RWPE2 (cell line): ENCODE data around the gene CD36.

ENCODE experiments used
- ATAC-seq: fragments of 200-7000 bp; cut with Tn5 transposase; 3 replicates; pipeline ENCODE4 v1.9.1; 2021; ENCODE audit warnings: low read depth
- DNase-seq: peaks from one replicate; pipeline ENCODE4 v3.0.0-alpha.2; 2020; ENCODE audit warnings: low spot score
- H3K27ac ChIP-seq: fragments of 450-650 bp; 2 replicates; pipeline ENCODE4 v1.5.1; 2017; ENCODE audit warnings: mild to moderate bottlenecking; ENCODE audit not compliant: poor library complexity, severe bottlenecking
- H3K27me3 ChIP-seq: fragments of 250-450 bp; sonication (Bioruptor Pico); 2 replicates; pipeline ENCODE4 v1.5.1; 2021; ENCODE audit warnings: mild to moderate bottlenecking, moderate library complexity; ENCODE audit not compliant: insufficient read depth, poor library complexity, severe bottlenecking
- H3K36me3 ChIP-seq: fragments of 250-450 bp; sonication (Bioruptor Pico); 2 replicates; pipeline ENCODE4 v1.5.1; 2020; ENCODE audit warnings: low read depth, mild to moderate bottlenecking, moderate library complexity
- H3K4me1 ChIP-seq: fragments of 250-450 bp; sonication (Bioruptor Pico); 2 replicates; pipeline ENCODE4 v1.5.1; 2021; ENCODE audit warnings: mild to moderate bottlenecking, moderate library complexity; ENCODE audit not compliant: insufficient read depth, poor library complexity, severe bottlenecking
- H3K4me3 ChIP-seq: fragments of 250-450 bp; sonication (Bioruptor Pico); 2 replicates; pipeline ENCODE4 v1.5.1; 2021; ENCODE audit warnings: mild to moderate bottlenecking, moderate library complexity; ENCODE audit not compliant: severe bottlenecking
- H3K9me3 ChIP-seq: fragments of 250-450 bp; sonication (Bioruptor Pico); 2 replicates; pipeline ENCODE4 v1.5.1; 2021; ENCODE audit warnings: mild to moderate bottlenecking, moderate library complexity; ENCODE audit not compliant: severe bottlenecking
- TF ChIP-seq, protein P1 (sequence below): fragments of 450-650 bp; IDR thresholded peaks from one replicate; pipeline ENCODE4 v1.5.1; 2017; ENCODE audit warnings: mild to moderate bottlenecking, moderate library complexity; ENCODE audit not compliant: poor library complexity, severe bottlenecking

CD36 gene

DNA sequence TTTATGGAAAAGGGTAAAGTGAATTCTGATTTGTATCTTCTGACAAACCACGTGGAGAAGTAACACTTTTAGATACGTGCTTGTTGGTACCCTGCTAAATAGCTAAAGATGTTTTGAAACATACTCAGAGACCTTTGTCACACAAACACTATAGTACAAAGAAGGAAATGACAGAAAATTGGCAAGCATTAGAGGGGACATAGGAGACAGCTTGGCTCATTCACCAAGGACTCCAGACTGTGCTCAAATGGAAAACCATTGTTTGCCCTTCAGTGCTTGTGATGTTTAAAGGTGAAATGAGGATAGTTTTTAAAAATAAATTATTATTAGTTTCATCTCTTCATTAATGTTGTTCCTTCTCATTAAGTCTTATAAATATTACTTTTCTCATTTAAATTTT is 34.0 kb upstream of the CD36 start:
- H3K9me3 ChIP-seq: no peaks in the 10 kb centered on the region
- TF ChIP-seq, protein P1, sequence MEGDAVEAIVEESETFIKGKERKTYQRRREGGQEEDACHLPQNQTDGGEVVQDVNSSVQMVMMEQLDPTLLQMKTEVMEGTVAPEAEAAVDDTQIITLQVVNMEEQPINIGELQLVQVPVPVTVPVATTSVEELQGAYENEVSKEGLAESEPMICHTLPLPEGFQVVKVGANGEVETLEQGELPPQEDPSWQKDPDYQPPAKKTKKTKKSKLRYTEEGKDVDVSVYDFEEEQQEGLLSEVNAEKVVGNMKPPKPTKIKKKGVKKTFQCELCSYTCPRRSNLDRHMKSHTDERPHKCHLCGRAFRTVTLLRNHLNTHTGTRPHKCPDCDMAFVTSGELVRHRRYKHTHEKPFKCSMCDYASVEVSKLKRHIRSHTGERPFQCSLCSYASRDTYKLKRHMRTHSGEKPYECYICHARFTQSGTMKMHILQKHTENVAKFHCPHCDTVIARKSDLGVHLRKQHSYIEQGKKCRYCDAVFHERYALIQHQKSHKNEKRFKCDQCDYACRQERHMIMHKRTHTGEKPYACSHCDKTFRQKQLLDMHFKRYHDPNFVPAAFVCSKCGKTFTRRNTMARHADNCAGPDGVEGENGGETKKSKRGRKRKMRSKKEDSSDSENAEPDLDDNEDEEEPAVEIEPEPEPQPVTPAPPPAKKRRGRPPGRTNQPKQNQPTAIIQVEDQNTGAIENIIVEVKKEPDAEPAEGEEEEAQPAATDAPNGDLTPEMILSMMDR: no peak
- no peak for DNase-seq
- H3K27me3 ChIP-seq: no peaks in the 10 kb centered on the region
- H3K36me3 ChIP-seq: no peaks in the 10 kb centered on the region
- H3K27ac ChIP-seq: no peak overlapping the region
- H3K4me1 ChIP-seq: no peaks in the 10 kb centered on the region
- no peak for ATAC-seq
- H3K4me3 ChIP-seq: no peak overlapping the region

DNA sequence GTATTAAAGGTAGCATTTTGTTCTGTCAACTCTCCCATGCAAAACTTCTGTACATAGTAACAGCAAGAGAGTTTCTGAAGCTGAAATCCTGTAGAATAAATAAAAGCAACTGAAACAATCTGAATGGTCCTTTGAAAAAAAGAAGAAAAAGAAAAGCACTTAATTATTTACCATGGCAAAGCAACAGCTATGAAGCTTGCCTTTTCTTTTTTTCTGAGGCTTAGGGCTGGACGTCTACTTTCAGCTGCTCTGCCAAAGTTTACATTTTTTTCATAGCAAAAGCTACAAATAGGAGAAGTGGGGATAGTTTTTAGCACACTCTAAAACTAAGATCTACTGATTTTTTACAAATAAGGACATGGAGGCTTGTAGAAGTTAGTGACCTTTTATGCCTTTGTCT is 31.3 kb upstream of the CD36 start:
- Histone ChIP-seq H3K27ac (no peak overlapping the region), H3K9me3 (no peaks in the 10 kb centered on the region), H3K36me3 (no peaks in the 10 kb centered on the region), H3K27me3 (no peaks in the 10 kb centered on the region), H3K4me1 (peaks cover 5% of the 10 kb centered on the region), H3K4me3 (no peak overlapping the region)
- no peak for ATAC-seq
- TF ChIP-seq, protein P1: no peak
- DNase-seq: no peak

- DNase-seq (no peak), ATAC-seq (no peak)
These were observed 30.1 kb upstream of the CD36 start for GRCh38 chr7:80608336-80608735.

GRCh38 chr7:80609751-80610150 is 28.7 kb upstream of the CD36 start:
- TF ChIP-seq, protein P1: no peak
- DNase-seq (no peak), ATAC-seq (no peak)
- Histone ChIP-seq H3K36me3 (no peaks in the 10 kb centered on the region), H3K27ac (no peak overlapping the region), H3K9me3 (no peaks in the 10 kb centered on the region), H3K4me3 (no peak overlapping the region), H3K4me1 (peaks cover 19% of the 10 kb centered on the region), H3K27me3 (no peaks in the 10 kb centered on the region)

More at GRCh38 chr7:80608336-80608735, 30.1 kb upstream of the CD36 start:
- Histone ChIP-seq H3K4me3 (no peak overlapping the region), H3K9me3 (no peaks in the 10 kb centered on the region), H3K27ac (no peak overlapping the region), H3K36me3 (no peaks in the 10 kb centered on the region), H3K4me1 (peaks cover 17% of the 10 kb centered on the region), H3K27me3 (no peaks in the 10 kb centered on the region)
- TF ChIP-seq, protein P1: no peak

- Histone ChIP-seq H3K9me3 (no peaks in the 10 kb centered on the region), H3K4me1 (peaks cover 27% of the 10 kb centered on the region), H3K27me3 (no peaks in the 10 kb centered on the region), H3K4me3 (no peak overlapping the region), H3K27ac (no peak overlapping the region), H3K36me3 (no peaks in the 10 kb centered on the region)
- TF ChIP-seq, protein P1: no peak
- ATAC-seq (no peak), DNase-seq (no peak)
These were observed 27.1 kb upstream of the CD36 start for GRCh38 chr7:80611353-80611752.
